Breast epithelium (tissue), 3 donors: ENCODE results near the gene TSSC4.

Experiments
- CTCF ChIP-seq, 3 donors: fragments of 450-650 bp; IDR thresholded peaks; one replicate each; pipeline ENCODE4 v1.5.1; 2016 to 2017; ENCODE audit warnings: antibody characterized with exemption in 3 of 3, mild to moderate bottlenecking in 3 of 3, moderate library complexity in 3 of 3
- POLR2A ChIP-seq: fragments of 450-650 bp; IDR thresholded peaks from one replicate; pipeline ENCODE4 v1.6.1; 2016; ENCODE audit warnings: antibody characterized with exemption, mild to moderate bottlenecking, moderate library complexity

- TF ChIP-seq CTCF (IDR thresholded peaks at IDR 0.05) (no peak), POLR2A (no peak)
Measured at GRCh38 chr11:2450321-2451041, 49.9 kb downstream of the TSSC4 start.
